Naive B cell (primary cell): Measurements from ENCODE around the gene ZNF175. TPM values are rescaled to one million over a fixed set of nuclear protein-coding genes. Genes with fewer than 3 reads are reported as not detected.

ENCODE experiments used
- ATAC-seq, 2 donors: fragments of 150-1000 bp; cut with Tn5 transposase; 2 replicates each; pipeline ENCODE4 v1.10.0; 2021; ENCODE audit warnings: low read depth in 2 of 2, mild to moderate bottlenecking in 2 of 2, moderate library complexity in 2 of 2
- DNase-seq: peaks from one replicate; pipeline ENCODE4 v3.0.0; 2022
- H3K27ac Mint-ChIP-seq, 6 donors: one replicate each; pipeline ENCODE4 v1.8.0; 2020 to 2022; ENCODE audit warnings: mild to moderate bottlenecking in 6 of 6, mixed read lengths in 6 of 6, moderate library complexity in 5 of 6, inconsistent platforms in 2 of 6
- H3K27me3 Mint-ChIP-seq, 3 donors: one replicate each; pipeline ENCODE4 v1.8.0; 2021 to 2022; ENCODE audit warnings: mixed read lengths in 3 of 3, mild to moderate bottlenecking in 1 of 3
- H3K36me3 Mint-ChIP-seq, 2 donors: one replicate each; pipeline ENCODE4 v1.8.0; 2020 to 2022; ENCODE audit warnings: mixed read lengths in 2 of 2, inconsistent platforms in 1 of 2, mild to moderate bottlenecking in 1 of 2
- H3K4me1 Mint-ChIP-seq, 3 donors: one replicate each; pipeline ENCODE4 v1.8.0; 2020 to 2022; ENCODE audit warnings: mixed read lengths in 3 of 3, inconsistent platforms in 1 of 3, mild to moderate bottlenecking in 1 of 3, moderate library complexity in 1 of 3
- H3K4me3 Mint-ChIP-seq, 8 donors: one replicate each; pipeline ENCODE4 v1.8.0; 2020 to 2022; ENCODE audit warnings: mild to moderate bottlenecking in 8 of 8, mixed read lengths in 8 of 8, moderate library complexity in 8 of 8, inconsistent platforms in 2 of 8
- H3K9me3 Mint-ChIP-seq, 7 donors: one replicate each; pipeline ENCODE4 v1.8.0; 2020 to 2022; ENCODE audit warnings: mixed read lengths in 7 of 7, mild to moderate bottlenecking in 5 of 7, inconsistent platforms in 2 of 7, moderate library complexity in 1 of 7
- polyA plus RNA-seq, 6 donors: library from polyadenylated mRNA; unstranded; fragments of 300-500 nt; fragmentation: Illumina TruSeq; gene quantifications; one replicate each; pipeline ENCODE4 v1.2.3, GENCODE V29; 2021; ENCODE audit warnings: low read depth in 6 of 6

Gene ZNF175
- 1 to 10 TPM in 5 of 6 donors, under 1 TPM in 1; 0.94 to 5.1 (median 3.1) TPM for polyA plus RNA-seq

GRCh38 chr19:51570962-51571575 is at the start of gene ZNF175:
TSS of gene ZNF175 (plus strand) at chr19:51571283. CDS start at chr19:51573330, 2,047 bp downstream.
- H3K4me1 Mint-ChIP-seq = peaks cover 21 to 38% (median 38%) of the 10 kb centered on the region in 3 donors
- H3K27me3 Mint-ChIP-seq = no peaks in the 10 kb centered on the region
- ATAC-seq (peak; percentile 82 to 84), DNase-seq (peak; percentile 61)
- no peaks in the 10 kb centered on the region for H3K9me3 Mint-ChIP-seq
- H3K27ac Mint-ChIP-seq = peak within 1 kb of the TSS in 5 of 6 donors; percentile 71 to 96 (median 82)
- peak within 1 kb of the TSS; percentile 96 to 100 (median 98) for H3K4me3 Mint-ChIP-seq
- H3K36me3 Mint-ChIP-seq = peaks cover 5 to 7% of the 10 kb centered on the region in 2 donors

- Mint-ChIP-seq H3K27me3 (peaks cover 0 to 5% (median 0%) of the 10 kb centered on the region in 3 donors), H3K27ac (peak overlapping the region in 1 of 6 donors; percentile 71), H3K4me1 (peaks cover 21 to 29% (median 23%) of the 10 kb centered on the region in 3 donors), H3K4me3 (peak overlapping the region in 1 of 8 donors; percentile 85), H3K9me3 (peaks cover 0 to 8% (median 0%) of the 10 kb centered on the region in 7 donors), H3K36me3 (peaks cover 0 to 5% of the 10 kb centered on the region in 2 donors)
- no peak for ATAC-seq
- DNase-seq = no peak
Measured at GRCh38 chr19:51521357-51521756, 49.7 kb upstream of the ZNF175 start.

GRCh38 chr19:51521781-51522180 is 49.3 kb upstream of the ZNF175 start:
- Mint-ChIP-seq H3K27me3 (peaks cover 0 to 5% (median 0%) of the 10 kb centered on the region in 3 donors), H3K4me1 (peaks cover 21 to 33% (median 24%) of the 10 kb centered on the region in 3 donors), H3K27ac (no peak overlapping the region), H3K4me3 (no peak overlapping the region), H3K9me3 (peaks cover 0 to 8% (median 0%) of the 10 kb centered on the region in 7 donors), H3K36me3 (peaks cover 0 to 5% of the 10 kb centered on the region in 2 donors)
- ATAC-seq (no peak), DNase-seq (no peak)

GRCh38 chr19:51524666-51525264 is 46.3 kb upstream of the ZNF175 start:
- Mint-ChIP-seq H3K4me1 (peaks cover 31 to 40% (median 31%) of the 10 kb centered on the region in 3 donors), H3K27me3 (no peaks in the 10 kb centered on the region), H3K27ac (peak overlapping the region in 2 of 6 donors; percentile 40 to 54), H3K36me3 (no peaks in the 10 kb centered on the region), H3K9me3 (no peaks in the 10 kb centered on the region), H3K4me3 (no peak overlapping the region)
- DNase-seq (no peak), ATAC-seq (no peak)

- no peaks in the 10 kb centered on the region for H3K27me3 Mint-ChIP-seq
- no peak overlapping the region for H3K4me3 Mint-ChIP-seq
- H3K27ac Mint-ChIP-seq = peak overlapping the region in 1 of 6 donors; percentile 16
- H3K9me3 Mint-ChIP-seq = no peaks in the 10 kb centered on the region
- no peak for ATAC-seq
- no peaks in the 10 kb centered on the region for H3K36me3 Mint-ChIP-seq
- peaks cover 34 to 47% (median 37%) of the 10 kb centered on the region in 3 donors for H3K4me1 Mint-ChIP-seq
- DNase-seq = no peak
Measured at GRCh38 chr19:51525651-51526050, 45.4 kb upstream of the ZNF175 start.

GRCh38 chr19:51529301-51529700 is 41.8 kb upstream of the ZNF175 start:
- no peaks in the 10 kb centered on the region for H3K27me3 Mint-ChIP-seq
- peak overlapping the region in 2 of 6 donors; percentile 6 to 18 for H3K27ac Mint-ChIP-seq
- peaks cover 34 to 46% (median 39%) of the 10 kb centered on the region in 3 donors for H3K4me1 Mint-ChIP-seq
- H3K36me3 Mint-ChIP-seq = no peaks in the 10 kb centered on the region
- peak overlapping the region in 1 of 8 donors; percentile 9 for H3K4me3 Mint-ChIP-seq
- DNase-seq = no peak
- ATAC-seq = no peak
- H3K9me3 Mint-ChIP-seq = no peaks in the 10 kb centered on the region

- peaks cover 0 to 5% (median 0%) of the 10 kb centered on the region in 3 donors for H3K27me3 Mint-ChIP-seq
- H3K36me3 Mint-ChIP-seq = no peaks in the 10 kb centered on the region
- ATAC-seq = no peak
- no peaks in the 10 kb centered on the region for H3K9me3 Mint-ChIP-seq
- peak overlapping the region in 3 of 6 donors; percentile 31 to 71 (median 49) for H3K27ac Mint-ChIP-seq
- H3K4me3 Mint-ChIP-seq = peak overlapping the region in 6 of 8 donors; percentile 69 to 84 (median 82)
- DNase-seq = no peak
- peaks cover 41 to 55% (median 46%) of the 10 kb centered on the region in 3 donors for H3K4me1 Mint-ChIP-seq
Measured at GRCh38 chr19:51530616-51531015, 40.5 kb upstream of the ZNF175 start.

GRCh38 chr19:51531349-51532315 is 39.5 kb upstream of the ZNF175 start, which contains the start of gene SIGLEC6:
TSS of gene SIGLEC6 (minus strand) at chr19:51531670. CDS start at chr19:51531648, 22 bp downstream.
- ATAC-seq = peak; percentile 100
- H3K4me3 Mint-ChIP-seq = peak within 1 kb of the TSS; percentile 69 to 89 (median 84)
- H3K27ac Mint-ChIP-seq = peak within 1 kb of the TSS; percentile 57 to 94 (median 75)
- DNase-seq = peak; percentile 78
- no peaks in the 10 kb centered on the region for H3K36me3 Mint-ChIP-seq
- H3K27me3 Mint-ChIP-seq = peaks cover 0 to 5% (median 0%) of the 10 kb centered on the region in 3 donors
- H3K9me3 Mint-ChIP-seq = no peaks in the 10 kb centered on the region
- H3K4me1 Mint-ChIP-seq = peaks cover 44 to 59% (median 46%) of the 10 kb centered on the region in 3 donors

GRCh38 chr19:51535535-51535934 is 35.5 kb upstream of the ZNF175 start:
- Mint-ChIP-seq H3K36me3 (no peaks in the 10 kb centered on the region), H3K27ac (peak overlapping the region in 1 of 6 donors; percentile 67), H3K4me1 (peaks cover 28 to 44% (median 28%) of the 10 kb centered on the region in 3 donors), H3K27me3 (peaks cover 0 to 18% (median 8%) of the 10 kb centered on the region in 3 donors), H3K4me3 (peak overlapping the region in 1 of 8 donors; percentile 42), H3K9me3 (no peaks in the 10 kb centered on the region)
- DNase-seq = no peak
- ATAC-seq = no peak

GRCh38 chr19:51539821-51540366 is 31.2 kb upstream of the ZNF175 start:
- Mint-ChIP-seq H3K27ac (no peak overlapping the region), H3K27me3 (peaks cover 4 to 33% (median 25%) of the 10 kb centered on the region in 3 donors), H3K4me3 (no peak overlapping the region), H3K9me3 (no peaks in the 10 kb centered on the region), H3K36me3 (peaks cover 0 to 16% of the 10 kb centered on the region in 2 donors), H3K4me1 (peaks cover 30 to 54% (median 38%) of the 10 kb centered on the region in 3 donors)
- DNase-seq = no peak
- no peak for ATAC-seq

GRCh38 chr19:51541458-51542357 is 29.4 kb upstream of the ZNF175 start:
- H3K27ac Mint-ChIP-seq = peak overlapping the region in 1 of 6 donors; percentile 57
- peaks cover 38 to 54% (median 41%) of the 10 kb centered on the region in 3 donors for H3K4me1 Mint-ChIP-seq
- H3K4me3 Mint-ChIP-seq = peak overlapping the region in 1 of 8 donors; percentile 52
- ATAC-seq (no peak), DNase-seq (no peak)
- peaks cover 0 to 16% of the 10 kb centered on the region in 2 donors for H3K36me3 Mint-ChIP-seq
- H3K27me3 Mint-ChIP-seq = peaks cover 4 to 29% (median 25%) of the 10 kb centered on the region in 3 donors
- H3K9me3 Mint-ChIP-seq = no peaks in the 10 kb centered on the region

- ATAC-seq (no peak), DNase-seq (no peak)
- Mint-ChIP-seq H3K4me3 (no peak overlapping the region), H3K36me3 (peaks cover 0 to 16% of the 10 kb centered on the region in 2 donors), H3K9me3 (no peaks in the 10 kb centered on the region), H3K27ac (no peak overlapping the region), H3K27me3 (peaks cover 4 to 27% (median 25%) of the 10 kb centered on the region in 3 donors), H3K4me1 (peaks cover 48 to 63% (median 51%) of the 10 kb centered on the region in 3 donors)
Measured at GRCh38 chr19:51542699-51543098, 28.4 kb upstream of the ZNF175 start.
